GM12878 (cell line): ENCODE measurements around the gene CMYA5. TPM values are rescaled to one million over a fixed set of nuclear protein-coding genes. Genes with fewer than 3 reads are reported as not detected.

Experiments used
- ATAC-seq: fragments of 200-7000 bp; cut with Tn5 transposase; 3 replicates; pipeline ENCODE4 v1.9.1; 2020; ENCODE audit warnings: mild to moderate bottlenecking, moderate library complexity
- BruUV-seq: library from RNA; stranded (reverse); fragments of 400-500 nt; replicated peaks from 2 replicates; lab custom pipeline; 2021; lab: Mats Ljungman, UMichigan
- CTCF ChIA-PET: fragments of 300-600 bp; sonication (Branson Sonifier 250); formaldehyde crosslinking; extraction: SDS; loops from one replicate; lab custom pipeline; 2021; ENCODE audit warnings: inconsistent platforms; lab: Yijun Ruan, JAX
- POLR2A ChIA-PET: fragments of 350-600 bp; formaldehyde crosslinking; extraction: SDS; loops from one replicate; lab custom pipeline; 2021; ENCODE audit warnings: inconsistent platforms; lab: Charles Lee
- RAD21 ChIA-PET: fragments of 300-600 bp; sonication (Branson Sonifier 250); formaldehyde crosslinking; loops from one replicate; lab custom pipeline; 2023; ENCODE audit warnings: antibody characterized with exemption; ENCODE audit not compliant: unreplicated experiment; lab: Charles Lee
- SMC1A ChIA-PET: fragments of 300-600 bp; sonication (Branson Sonifier 250); formaldehyde crosslinking; loops from one replicate; lab custom pipeline; 2023; ENCODE audit not compliant: unreplicated experiment, uncharacterized antibody; lab: Charles Lee
- DNase-seq: peaks from one replicate; pipeline ENCODE4 v3.0.0-alpha.2; 2011; ENCODE audit warnings: low read depth, low spot score
- FAIRE-seq: peaks from 3 replicates; lab custom pipeline; 2011; peaks lifted over from hg19 to GRCh38; lab: Jason Lieb, UNC
- H2AFZ ChIP-seq: 2 replicates; pipeline ENCODE4 v1.6.0; 2011; ENCODE audit warnings: low read depth, low read length, control low read depth; ENCODE audit not compliant: control insufficient read depth
- H3K27ac ChIP-seq: 2 replicates; pipeline ENCODE4 v1.5.1; 2011; ENCODE audit warnings: control low read depth; ENCODE audit not compliant: control insufficient read depth, insufficient read depth
- H3K27me3 ChIP-seq, 2 experiments: replicated peaks in 1 of 2; 2 replicates each; pipeline versions ENCODE4 v1.6.0 to v1.6.1; 2011; ENCODE audit warnings: low read length in 1 of 2; ENCODE audit not compliant: control insufficient read depth in 2 of 2, insufficient read depth in 2 of 2
- H3K36me3 ChIP-seq, 2 experiments: 2 replicates each; pipeline ENCODE4 v1.5.1; 2011; ENCODE audit warnings: low read length in 1 of 2; ENCODE audit not compliant: control insufficient read depth in 2 of 2, insufficient read depth in 2 of 2
- H3K4me1 ChIP-seq: 2 replicates; pipeline ENCODE4 v1.6.1; 2011; ENCODE audit warnings: mild to moderate bottlenecking, low read length, moderate library complexity, mixed read lengths; ENCODE audit not compliant: control insufficient read depth, insufficient read depth
- H3K4me2 ChIP-seq: 2 replicates; pipeline ENCODE4 v1.6.0; 2011; ENCODE audit warnings: control low read depth; ENCODE audit not compliant: control insufficient read depth, insufficient read depth
- H3K4me3 ChIP-seq: fragments of 200-600 bp; sonication (generic); 2 replicates; pipeline ENCODE4 v1.5.1; 2016
- H3K79me2 ChIP-seq: 2 replicates; pipeline ENCODE4 v1.6.0; 2011; ENCODE audit warnings: low read length; ENCODE audit not compliant: control insufficient read depth, insufficient read depth
- H3K9ac ChIP-seq: 2 replicates; pipeline ENCODE4 v1.8.0; 2011; ENCODE audit warnings: low read length, control low read depth, mixed read lengths; ENCODE audit not compliant: control insufficient read depth, insufficient read depth
- H3K9me3 ChIP-seq: replicated peaks from 3 replicates; pipeline ENCODE4 v1.5.1; 2011; ENCODE audit warnings: mild to moderate bottlenecking, low read length; ENCODE audit not compliant: control insufficient read depth, insufficient read depth
- H4K20me1 ChIP-seq: 2 replicates; pipeline ENCODE4 v1.6.0; 2011; ENCODE audit not compliant: control insufficient read depth, insufficient read depth
- CHD4 ChIP-seq: fragments of 200-600 bp; sonication (generic); IDR thresholded peaks from 2 replicates; pipeline ENCODE4 v1.6.1; 2016; ENCODE audit warnings: mild to moderate bottlenecking
- ESRRA ChIP-seq: IDR thresholded peaks from 2 replicates; pipeline ENCODE4 v1.6.1; 2012; ENCODE audit warnings: mild to moderate bottlenecking, low read length, improper control_type of control experiment
- HCFC1 ChIP-seq: fragments of 150-350 bp; IDR thresholded peaks from 2 replicates; pipeline ENCODE4 v1.6.1; 2014; ENCODE audit warnings: low read length
- IRF3 ChIP-seq: fragments of 450-650 bp; IDR thresholded peaks from 2 replicates; pipeline ENCODE4 v1.6.1; 2014; ENCODE audit warnings: mild to moderate bottlenecking
- NR2C1 ChIP-seq: fragments of 450-650 bp; IDR thresholded peaks from 2 replicates; pipeline ENCODE4 v1.6.1; 2017; ENCODE audit warnings: antibody characterized with exemption, mild to moderate bottlenecking, moderate library complexity
- SIN3A ChIP-seq: IDR thresholded peaks from 2 replicates; pipeline ENCODE4 v1.6.1; 2012; ENCODE audit warnings: low read depth, low read length, improper control_type of control experiment
- SPI1 ChIP-seq: IDR thresholded peaks from 2 replicates; pipeline ENCODE4 v1.6.1; 2011; ENCODE audit warnings: low read depth, mild to moderate bottlenecking, low read length, moderate library complexity, borderline replicate concordance; ENCODE audit not compliant: insufficient read depth
- SUPT20H ChIP-seq: IDR thresholded peaks from 2 replicates; pipeline ENCODE4 v1.6.1; 2011; ENCODE audit warnings: low read depth, mild to moderate bottlenecking, low read length, moderate library complexity, borderline replicate concordance; ENCODE audit not compliant: control insufficient read depth
- USF2 ChIP-seq: IDR thresholded peaks from 2 replicates; pipeline ENCODE4 v1.6.1; 2011; ENCODE audit warnings: low read depth, low read length, improper control_type of control experiment, borderline replicate concordance
- ZBTB40 ChIP-seq: fragments of 450-650 bp; IDR thresholded peaks from 2 replicates; pipeline ENCODE4 v1.6.1; 2016; ENCODE audit warnings: mild to moderate bottlenecking, moderate library complexity, borderline replicate concordance
- ZNF217 ChIP-seq: fragments of 450-650 bp; IDR thresholded peaks from 2 replicates; pipeline ENCODE4 v1.6.1; 2017; ENCODE audit warnings: antibody characterized with exemption, mild to moderate bottlenecking
- ZNF274 ChIP-seq: IDR thresholded peaks from one replicate; pipeline ENCODE4 v1.8.0; 2011; ENCODE audit not compliant: insufficient read length, insufficient read depth
- WGBS: methylation state at CpG from one replicate; pipeline ENCODE4 v1.1.6; 2016; ENCODE audit warnings: low lambda C conversion rate; ENCODE audit not compliant: insufficient replicate concordance, insufficient coverage; ENCODE audit errors: missing lambda C conversion rate; 5-methylcytosine and 5-hydroxymethylcytosine counted together
- in situ Hi-C: fragments of 300-500 bp; cut with MboI; formaldehyde crosslinking; loops from 9 replicates; pipeline ENCODE4 v1.14.3; 2018; ENCODE audit warnings: mixed read lengths
- intact Hi-C: fragments of 100-400 bp; cut with micrococcal nuclease; formaldehyde crosslinking; loops from one replicate; pipeline ENCODE4 v1.14.2; 2022; ENCODE audit not compliant: unreplicated experiment
- polyA plus RNA-seq, 11 experiments: library from polyadenylated mRNA; depleted of rRNA in 4 of 11; unstranded in 6 of 11; stranded (reverse) in 5 of 11; fragments of >200 nt; fragmentation: Nextera tagmentation in 4 of 11; fragmentation: Illumina TruSeq in 1 of 11; extraction: Ambion mirVana in 4 of 11; extraction: Trizol in 1 of 11; gene quantifications; 1 replicate in 1 of 11; 2 replicates in 10 of 11; pipeline versions ENCODE4 v1.2.1 to v1.2.3, GENCODE V29; 2011 to 2016; ENCODE audit warnings: inconsistent platforms in 2 of 11, missing spikeins in 2 of 11, low read depth in 1 of 11
- total RNA-seq, 4 experiments: library from RNA; depleted of rRNA in 3 of 4; stranded (reverse); fragments of >200 nt in 3 of 4; fragmentation: Illumina TruSeq in 1 of 4; extraction: Trizol in 1 of 4; gene quantifications; 2 replicates each; pipeline versions ENCODE4 v1.2.1 to v1.2.3, GENCODE V29; 2013 to 2021

Gene CMYA5
- total and polyA plus RNA-seq, 10 of the 15 experiments (the other 5 are each of a cell fraction or from before 2014, with no cell fraction given), result 0.01 to 0.34 (median 0.16) TPM; not detected in 1

GRCh38 chr5:79684782-79685181 lies 4.9 kb upstream of the CMYA5 start:
- Histone ChIP-seq H4K20me1 (no peaks in the 10 kb centered on the region), H3K4me1 (no peaks in the 10 kb centered on the region), H3K36me3 (peaks cover 4% of the 10 kb centered on the region in 2 experiments; a peak in 3 of 4 replicates), H3K4me3 (no peak overlapping the region), H3K9me3 (no peaks in the 10 kb centered on the region), H3K4me2 (no peak overlapping the region), H3K9ac (no peak overlapping the region), H2AFZ (no peak overlapping the region), H3K27ac (no peak overlapping the region), H3K27me3 (no peaks in the 10 kb centered on the region), H3K79me2 (no peaks in the 10 kb centered on the region)
- CTCF ChIA-PET, result interaction anchor here (1.4 kb wide), 1 partner anchor 400 kb away, joined by 3 read pairs; no protein-coding TSS in a partner anchor
- ATAC-seq (no peak), FAIRE-seq (no peak), DNase-seq (no peak)
- SMC1A ChIA-PET, result interaction anchor here (1.4 kb wide), 1 partner anchor 127 kb away, joined by 3 read pairs; no protein-coding TSS in a partner anchor
- 95% methylated on average over 4 of the region's 4 CpGs for WGBS
- intact Hi-C loops, result no loop called here
- TF ChIP-seq SPI1, result no peak
- no TSS peak for BruUV-seq
- RAD21 ChIA-PET, result no interaction called here
- in situ Hi-C loops, result no loop called here
- POLR2A ChIA-PET, result no interaction called here

GRCh38 chr5:79685627-79686026 lies 4.0 kb upstream of the CMYA5 start:
- no peak overlapping the region for H2AFZ ChIP-seq
- WGBS, result 80% methylated on average over 3 of the region's 3 CpGs
- in situ Hi-C loops (no loop called here), intact Hi-C loops (no loop called here)
- RAD21 ChIA-PET, result no interaction called here
- H3K4me3 ChIP-seq, result no peak overlapping the region
- BruUV-seq, result TSS peak; percentile 51
- no peaks in the 10 kb centered on the region for H3K9me3 ChIP-seq
- H3K9ac ChIP-seq, result no peak overlapping the region
- no peak overlapping the region for H3K4me2 ChIP-seq
- DNase-seq, result no peak
- H3K27ac ChIP-seq, result no peak overlapping the region
- H3K27me3 ChIP-seq, result no peaks in the 10 kb centered on the region
- POLR2A ChIA-PET, result interaction anchor here (0.6 kb wide), 1 partner anchor 1954 kb away, joined by 3 read pairs; no protein-coding TSS in a partner anchor
- H3K4me1 ChIP-seq, result no peaks in the 10 kb centered on the region
- no peak for ATAC-seq
- SMC1A ChIA-PET, result no interaction called here
- FAIRE-seq, result no peak
- no peaks in the 10 kb centered on the region for H3K79me2 ChIP-seq
- CTCF ChIA-PET, result no interaction called here
- H3K36me3 ChIP-seq, result peaks cover 4% of the 10 kb centered on the region in 2 experiments; a peak in 3 of 4 replicates
- no peaks in the 10 kb centered on the region for H4K20me1 ChIP-seq
- no peak for TF ChIP-seq NR2C1
- TF ChIP-seq SIN3A, result no peak
- TF ChIP-seq SUPT20H, result no peak
- TF ChIP-seq ZNF217, result no peak
- no peak for TF ChIP-seq ZBTB40
- TF ChIP-seq USF2, result no peak
- TF ChIP-seq HCFC1, result no peak
- TF ChIP-seq ZNF274, result no peak
- no peak for TF ChIP-seq CHD4
- TF ChIP-seq IRF3, result no peak
- no peak for TF ChIP-seq ESRRA
